Kidney (tissue), 14 donors: ENCODE measurements around the gene GXYLT1. TPM values are rescaled to one million over a fixed set of nuclear protein-coding genes. Genes with fewer than 3 reads are reported as not detected.

Experiments
- DNase-seq, 5 donors: peaks; one replicate each; pipeline ENCODE4 v3.0.0-alpha.2; 2013 to 2020
- FAIRE-seq: peaks from 2 replicates; lab custom pipeline; 2012; peaks lifted over from hg19 to GRCh38; lab: Jason Lieb, UNC
- H3K27ac ChIP-seq, 2 donors: one replicate each; pipeline ENCODE4 v1.7.0; 2013; ENCODE audit warnings: low read depth in 2 of 2, low read length in 2 of 2, inconsistent platforms in 1 of 2
- H3K27me3 ChIP-seq: one replicate; pipeline ENCODE4 v1.7.1; 2013; ENCODE audit warnings: low read length, inconsistent platforms; ENCODE audit not compliant: control insufficient read depth, insufficient read depth
- H3K36me3 ChIP-seq, 3 donors: one replicate each; pipeline versions ENCODE4 v1.7.0 to v1.7.1; 2013; ENCODE audit warnings: low read length in 3 of 3, control low read depth in 1 of 3, inconsistent platforms in 1 of 3; ENCODE audit not compliant: insufficient read depth in 3 of 3, control insufficient read depth in 2 of 3
- H3K4me1 ChIP-seq, 3 donors: one replicate each; pipeline versions ENCODE4 v1.7.0 to v1.7.1; 2013; ENCODE audit warnings: low read length in 3 of 3, inconsistent platforms in 1 of 3, low read depth in 1 of 3; ENCODE audit not compliant: control insufficient read depth in 2 of 3, insufficient read depth in 2 of 3
- H3K4me3 ChIP-seq, 3 donors: one replicate each; pipeline versions ENCODE4 v1.7.0 to v1.8.1; 2013; ENCODE audit warnings: low read length in 3 of 3, control low read depth in 1 of 3, inconsistent platforms in 1 of 3
- H3K9ac ChIP-seq, 3 donors: one replicate each; pipeline versions ENCODE4 v1.7.0 to v1.7.1; 2013; ENCODE audit warnings: low read length in 3 of 3, control low read depth in 1 of 3, inconsistent platforms in 1 of 3
- H3K9me3 ChIP-seq, 3 donors: one replicate each; pipeline versions ENCODE4 v1.7.0 to v1.7.1; 2013; ENCODE audit warnings: low read length in 3 of 3, control low read depth in 1 of 3, inconsistent platforms in 1 of 3; ENCODE audit not compliant: control insufficient read depth in 2 of 3, insufficient read depth in 1 of 3
- CTCF ChIP-seq: IDR thresholded peaks from 3 replicates; pipeline ENCODE4 v1.5.1; 2012; ENCODE audit warnings: mild to moderate bottlenecking, moderate library complexity, borderline replicate concordance; ENCODE audit not compliant: insufficient read depth; ENCODE audit errors: extremely low read depth
- intact Hi-C: fragments of 100-400 bp; cut with DNase I; formaldehyde crosslinking; loops from one replicate; pipeline ENCODE4 v1.11.1; 2022
- polyA plus RNA-seq: library from polyadenylated mRNA; stranded (reverse); fragments of 350-450 nt; fragmentation: Illumina TruSeq; extraction: RNeasy Lipid Tissue Mini Kit (QIAGEN cat#74804); gene quantifications from one replicate; pipeline ENCODE4 v1.2.3, GENCODE V29; 2014; ENCODE audit warnings: low read depth, low replicate concordance; ENCODE audit not compliant: insufficient read depth
- total RNA-seq: library from RNA; stranded (reverse); fragmentation: NEBNext Ultra II Directional; extraction: Animal tissue kit (Norgen Biotek cat#: 25700); gene quantifications from one replicate; pipeline ENCODE4 v1.2.1, GENCODE V29; 2021
- donor health status: control.
- donor health status: control.
- donor health status: control.
- donor health status: control.
- donor health status: control.
- donor health status: DM: yes; HTN: yes; CAD: no.
- donor health status: Normal renal cell carcinoma (clear cell type).

GXYLT1 gene
- total and polyA plus RNA-seq, 2 donors from 2014 or later = 3.2 to 13.4 TPM

- Histone ChIP-seq H3K9me3 (no peaks in the 10 kb centered on the region), H3K27ac (no peak overlapping the region), H3K36me3 (no peaks in the 10 kb centered on the region), H3K27me3 (no peaks in the 10 kb centered on the region), H3K4me1 (peaks cover 0 to 13% (median 5%) of the 10 kb centered on the region in 3 donors), H3K4me3 (no peak overlapping the region), H3K9ac (no peak overlapping the region)
- TF ChIP-seq CTCF = no peak
- FAIRE-seq (no peak), DNase-seq (no peak)
- intact Hi-C loops = no loop called here
Measured at GRCh38 chr12:42128327-42128726, 16.3 kb downstream of the GXYLT1 start.

- Histone ChIP-seq H3K9ac (no peak overlapping the region), H3K36me3 (no peaks in the 10 kb centered on the region), H3K4me1 (peaks cover 0 to 13% (median 5%) of the 10 kb centered on the region in 3 donors), H3K9me3 (no peaks in the 10 kb centered on the region), H3K27me3 (no peaks in the 10 kb centered on the region), H3K27ac (no peak overlapping the region), H3K4me3 (no peak overlapping the region)
- FAIRE-seq (no peak), DNase-seq (no peak)
- TF ChIP-seq CTCF = no peak
- intact Hi-C loops = no loop called here
Measured at GRCh38 chr12:42126963-42127362, 17.7 kb downstream of the GXYLT1 start.

- DNase-seq (peak in 2 of 5 donors; percentile 14 to 19), FAIRE-seq (no peak)
- Histone ChIP-seq H3K4me1 (peaks cover 0 to 7% (median 5%) of the 10 kb centered on the region in 3 donors), H3K4me3 (peak overlapping the region in 1 of 3 donors; percentile 0), H3K9me3 (no peaks in the 10 kb centered on the region), H3K27me3 (no peaks in the 10 kb centered on the region), H3K36me3 (no peaks in the 10 kb centered on the region), H3K27ac (no peak overlapping the region), H3K9ac (no peak overlapping the region)
- intact Hi-C loops = no loop called here
- TF ChIP-seq CTCF = no peak
Measured at GRCh38 chr12:42125388-42125767, 19.3 kb downstream of the GXYLT1 start.
